NB4 (cell line): ENCODE data around the gene MYO18A.

Source experiments
- DNase-seq: peaks from one replicate; pipeline ENCODE4 v3.0.0; 2010; ENCODE audit warnings: low read depth
- H3K4me3 ChIP-seq: one replicate; pipeline ENCODE4 v1.5.1; 2011; ENCODE audit warnings: mild to moderate bottlenecking, low read depth, low read length, moderate library complexity
- CTCF ChIP-seq: IDR thresholded peaks from one replicate; pipeline ENCODE4 v1.5.1; 2012; ENCODE audit warnings: low read depth, low read length
- MAX ChIP-seq: IDR thresholded peaks from 2 replicates; pipeline ENCODE4 v1.6.1; 2011; ENCODE audit warnings: low read depth, low read length
- MYC ChIP-seq: IDR thresholded peaks from 2 replicates; pipeline ENCODE4 v1.6.1; 2011; ENCODE audit warnings: low read depth, low read length
- POLR2A ChIP-seq: IDR thresholded peaks from 2 replicates; pipeline ENCODE4 v1.6.1; 2011; ENCODE audit warnings: mild to moderate bottlenecking; ENCODE audit not compliant: insufficient read length; ENCODE audit errors: extremely low read depth

The MYO18A gene

GRCh38 chr17:29109477-29110371 is 70.5 kb downstream of the MYO18A start:
- no peak overlapping the region for H3K4me3 ChIP-seq
- TF ChIP-seq CTCF, result no peak
- no peak for TF ChIP-seq POLR2A
- no peak for TF ChIP-seq MAX
- no peak for TF ChIP-seq MYC
- DNase-seq, result no peak

GRCh38 chr17:29108823-29109476 is 71.2 kb downstream of the MYO18A start:
- TF ChIP-seq CTCF (no peak), POLR2A (no peak), MAX (no peak), MYC (no peak)

GRCh38 chr17:29107933-29108822 is 72.0 kb downstream of the MYO18A start:
- TF ChIP-seq POLR2A, result no peak
- no peak for TF ChIP-seq MYC
- TF ChIP-seq MAX, result no peak
- no peak for TF ChIP-seq CTCF
- H3K4me3 ChIP-seq, result no peak overlapping the region
- no peak for DNase-seq

More at GRCh38 chr17:29108823-29109476, 71.2 kb downstream of the MYO18A start:
- H3K4me3 ChIP-seq, result no peak overlapping the region
- DNase-seq, result no peak

GRCh38 chr17:29107084-29107483 is 73.1 kb downstream of the MYO18A start:
- H3K4me3 ChIP-seq, result no peak overlapping the region
- TF ChIP-seq MAX (peak; percentile 34; the same call in 1 of the 2 replicates), POLR2A (no peak), CTCF (no peak)
- peak; percentile 86 for DNase-seq

GRCh38 chr17:29103341-29103740 is 76.9 kb downstream of the MYO18A start:
- TF ChIP-seq POLR2A (no peak), CTCF (no peak), MAX (no peak), MYC (no peak)
- no peak overlapping the region for H3K4me3 ChIP-seq
- no peak for DNase-seq
